SK-N-MC (cell line): ENCODE results near the gene TMEM87B.
"Not testable (repeated sequence)": the region's sequence is repeated elsewhere in the genome, so short reads cannot be mapped to it uniquely, and the experiment has no call there.

Source experiments
- DNase-seq: peaks from one replicate; pipeline ENCODE4 v3.0.0-alpha.2; 2011; ENCODE audit warnings: low read depth, low spot score
- H3K27ac ChIP-seq: fragments of 200-600 bp; sonication (generic); 2 replicates; pipeline ENCODE4 v1.5.1; 2016; ENCODE audit warnings: mixed run types
- H3K36me3 ChIP-seq: fragments of 200-600 bp; sonication (generic); 2 replicates; pipeline ENCODE4 v1.6.1; 2017; ENCODE audit warnings: antibody characterized with exemption, low read length, mixed read lengths; ENCODE audit not compliant: insufficient read depth
- H3K4me3 ChIP-seq: fragments of 200-600 bp; sonication (generic); 2 replicates; pipeline ENCODE4 v1.5.1; 2016
- H3K9ac ChIP-seq: fragments of 200-600 bp; sonication (generic); 2 replicates; pipeline ENCODE4 v1.8.0; 2017; ENCODE audit warnings: mixed run types, mixed read lengths; ENCODE audit not compliant: insufficient read length
- H3K9me3 ChIP-seq: fragments of 200-600 bp; sonication (generic); 2 replicates; pipeline ENCODE4 v1.6.1; 2017; ENCODE audit warnings: low read depth, mild to moderate bottlenecking, antibody characterized with exemption, low read length, moderate library complexity, mixed read lengths
- EZH2 ChIP-seq: fragments of 200-600 bp; sonication (generic); IDR thresholded peaks from one replicate; pipeline ENCODE4 v1.6.1; 2017; ENCODE audit warnings: antibody characterized with exemption
- FOXP2 ChIP-seq: optimal IDR thresholded peaks from 2 replicates; pipeline ENCODE3; 2011; ENCODE audit warnings: mild to moderate bottlenecking, moderate library complexity; ENCODE audit not compliant: insufficient read depth; ENCODE audit errors: extremely low read length, control extremely low read depth
- POLR2AphosphoS5 ChIP-seq: IDR thresholded peaks from 2 replicates; pipeline ENCODE4 v1.6.1; 2012; ENCODE audit warnings: mild to moderate bottlenecking, low read depth, low read length, borderline replicate concordance

Gene TMEM87B

DNA sequence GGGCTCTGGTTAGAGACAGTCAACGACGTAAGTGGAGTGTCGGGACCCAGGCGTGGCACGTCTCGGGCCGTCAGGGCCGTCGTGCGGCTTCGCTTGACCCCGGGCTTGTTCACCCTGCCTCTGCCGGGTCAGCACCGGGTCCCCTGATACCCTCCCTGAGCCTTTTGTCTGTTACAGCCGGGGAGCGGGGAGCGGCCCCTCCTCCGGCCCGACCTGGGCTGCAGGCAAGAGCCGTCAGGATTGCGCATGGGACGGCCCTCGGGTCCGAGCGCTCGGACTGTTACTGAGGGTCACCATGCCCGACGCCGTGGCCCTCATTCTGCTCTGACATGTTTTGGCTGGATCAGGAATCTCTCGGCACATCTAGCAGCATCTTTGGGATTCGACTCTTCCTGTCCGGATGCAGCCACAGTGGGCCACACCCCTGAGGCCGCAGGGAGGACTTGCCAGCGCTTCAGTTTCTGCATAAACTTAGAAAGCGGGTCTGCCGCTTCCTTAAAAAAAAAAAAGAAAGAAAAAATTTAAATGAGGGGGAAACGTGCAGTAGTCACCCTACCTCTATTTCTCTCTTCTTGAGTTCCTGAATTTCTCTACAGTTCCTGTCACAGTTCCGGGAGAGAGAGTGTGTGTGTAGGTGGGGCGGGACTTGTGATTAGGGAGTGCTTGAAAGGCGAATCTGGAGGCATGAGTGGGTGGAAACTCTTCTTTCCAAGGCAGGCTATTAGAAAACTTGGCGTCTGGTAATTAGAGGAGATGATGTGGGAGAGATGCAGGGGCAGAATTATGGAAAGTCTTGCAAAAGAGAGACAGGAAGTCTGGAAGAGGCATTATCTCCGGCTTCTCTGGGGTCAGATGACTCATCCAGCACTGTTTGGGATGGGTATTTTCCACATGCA, 909 bp downstream of the TMEM87B start:
- Histone ChIP-seq H3K4me3 (peak overlapping the region; percentile 96), H3K27ac (peak overlapping the region; percentile 37; the same call in 1 of the 2 replicates), H3K9ac (peak overlapping the region; percentile 73), H3K9me3 (no peaks in the 10 kb centered on the region), H3K36me3 (no peaks in the 10 kb centered on the region)
- no peak for TF ChIP-seq FOXP2
- TF ChIP-seq POLR2AphosphoS5: no peak
- TF ChIP-seq EZH2: no peak
- peak; percentile 73 for DNase-seq

- H3K27ac ChIP-seq: peak overlapping the region; percentile 37; the same call in 1 of the 2 replicates
- H3K9me3 ChIP-seq: no peaks in the 10 kb centered on the region
- H3K4me3 ChIP-seq: peak overlapping the region; percentile 96
- no peaks in the 10 kb centered on the region for H3K36me3 ChIP-seq
- DNase-seq: no peak
- TF ChIP-seq POLR2AphosphoS5 (no peak), EZH2 (no peak), FOXP2 (no peak)
- H3K9ac ChIP-seq: no peak overlapping the region
These were observed 1.5 kb downstream of the TMEM87B start for GRCh38 chr2:112056626-112056987.

DNA sequence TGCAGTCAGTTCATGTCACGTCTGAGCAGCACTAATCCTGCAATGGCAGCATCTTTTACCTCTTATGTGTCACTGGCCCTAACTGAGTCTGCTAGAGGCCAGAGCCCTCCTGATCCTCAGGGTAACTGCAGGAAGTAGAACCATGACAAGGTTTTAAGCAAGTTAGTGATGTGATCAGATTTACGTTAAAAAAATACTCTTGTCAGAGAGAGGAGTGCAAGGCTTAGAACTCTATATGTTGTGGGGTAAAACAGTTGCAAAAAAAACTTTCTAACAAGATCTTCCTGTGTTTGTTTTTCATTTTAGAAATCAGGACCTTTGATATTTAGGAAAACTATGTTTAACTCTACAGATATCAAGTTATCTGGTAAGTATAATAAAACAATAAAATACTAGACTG, 4.6 kb downstream of the TMEM87B start:
- Histone ChIP-seq H3K9ac (no peak overlapping the region), H3K4me3 (no peak overlapping the region), H3K36me3 (no peaks in the 10 kb centered on the region), H3K9me3 (no peaks in the 10 kb centered on the region), H3K27ac (no peak overlapping the region)
- TF ChIP-seq EZH2: no peak
- no peak for TF ChIP-seq POLR2AphosphoS5
- no peak for TF ChIP-seq FOXP2
- DNase-seq: no peak

- H3K9ac ChIP-seq: no peak overlapping the region
- no peak overlapping the region for H3K27ac ChIP-seq
- no peaks in the 10 kb centered on the region for H3K9me3 ChIP-seq
- no peak for DNase-seq
- H3K36me3 ChIP-seq: no peaks in the 10 kb centered on the region
- H3K4me3 ChIP-seq: no peak overlapping the region
- no peak for TF ChIP-seq EZH2
- no peak for TF ChIP-seq FOXP2
- TF ChIP-seq POLR2AphosphoS5: no peak
These were observed 6.2 kb downstream of the TMEM87B start for GRCh38 chr2:112061299-112061698.

DNA sequence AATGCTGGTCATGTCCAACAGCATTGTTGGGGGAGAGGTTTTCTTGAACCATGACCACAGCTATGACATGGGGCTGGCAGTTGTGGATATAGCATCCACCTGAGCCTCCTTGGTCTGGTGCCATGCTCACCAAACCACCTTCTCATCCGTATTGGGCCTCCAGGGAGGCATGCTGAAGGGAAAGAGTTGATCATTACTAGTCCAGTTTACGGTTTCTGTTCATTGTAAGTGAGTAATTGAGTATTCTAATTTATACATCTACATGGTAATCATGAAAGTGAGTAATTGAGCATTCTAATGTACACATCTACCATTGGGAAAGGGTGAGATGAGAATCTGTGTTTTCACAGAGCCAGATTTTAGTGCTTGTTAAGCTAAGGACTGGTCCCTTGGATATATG, 6.8 kb downstream of the TMEM87B start:
- Histone ChIP-seq H3K36me3 (no peaks in the 10 kb centered on the region), H3K9ac (no peak overlapping the region), H3K27ac (no peak overlapping the region), H3K4me3 (no peak overlapping the region), H3K9me3 (no peaks in the 10 kb centered on the region)
- TF ChIP-seq EZH2: no peak
- no peak for TF ChIP-seq POLR2AphosphoS5
- TF ChIP-seq FOXP2: no peak
- DNase-seq: no peak

GRCh38 chr2:112062894-112063293, 7.8 kb downstream of the TMEM87B start:
- no peak overlapping the region for H3K4me3 ChIP-seq
- H3K36me3 ChIP-seq: no peaks in the 10 kb centered on the region
- TF ChIP-seq FOXP2 (no peak), POLR2AphosphoS5 (no peak), EZH2 (no peak)
- no peak overlapping the region for H3K27ac ChIP-seq
- H3K9me3 ChIP-seq: no peaks in the 10 kb centered on the region
- DNase-seq: no peak
- H3K9ac ChIP-seq: no peak overlapping the region

DNA sequence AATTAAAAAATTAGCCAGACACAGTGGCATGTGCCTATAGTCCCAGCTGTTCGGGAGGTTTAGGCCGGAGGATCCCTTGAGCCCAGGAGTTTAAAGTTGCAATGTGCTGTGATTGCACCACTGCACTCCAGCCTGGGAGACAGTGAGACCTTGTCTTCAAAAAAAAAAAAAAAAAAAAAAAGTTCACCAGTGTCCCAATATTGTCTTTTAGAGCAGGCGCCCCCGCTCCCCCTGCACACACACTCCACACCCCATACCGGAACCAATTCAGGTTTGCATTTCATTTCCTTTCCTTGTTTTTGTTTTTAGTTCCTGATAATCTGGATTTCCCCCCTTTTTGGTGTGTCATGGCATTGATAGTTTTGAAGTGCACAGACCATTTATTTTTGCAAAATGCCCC, 10.4 kb downstream of the TMEM87B start:
- Histone ChIP-seq H3K27ac (no peak overlapping the region), H3K4me3 (no peak overlapping the region), H3K9ac (no peak overlapping the region), H3K36me3 (no peaks in the 10 kb centered on the region), H3K9me3 (no peaks in the 10 kb centered on the region)
- TF ChIP-seq FOXP2: no peak
- no peak for TF ChIP-seq POLR2AphosphoS5
- no peak for DNase-seq

GRCh38 chr2:112065966-112066365, 10.9 kb downstream of the TMEM87B start:
- no peak for TF ChIP-seq EZH2
- no peak for TF ChIP-seq POLR2AphosphoS5
- TF ChIP-seq FOXP2: no peak
- no peak overlapping the region for H3K27ac ChIP-seq
- H3K9me3 ChIP-seq: no peaks in the 10 kb centered on the region
- H3K4me3 ChIP-seq: no peak overlapping the region
- no peak overlapping the region for H3K9ac ChIP-seq
- no peak for DNase-seq
- no peaks in the 10 kb centered on the region for H3K36me3 ChIP-seq

GRCh38 chr2:112069794-112070193, 14.7 kb downstream of the TMEM87B start:
- H3K9ac ChIP-seq, H3K9me3 ChIP-seq, H3K4me3 ChIP-seq, H3K27ac ChIP-seq, DNase-seq, H3K36me3 ChIP-seq: not testable (repeated sequence)
